NCI-H748 (cell line): Measurements from ENCODE around the gene NOP53.
"Not testable (repeated sequence)": the region's sequence is repeated elsewhere in the genome, so short reads cannot be mapped to it uniquely, and the experiment has no call there.

ENCODE experiments used
- DNase-seq: peaks from one replicate; lab custom pipeline; 2025; ENCODE audit not compliant: unreplicated experiment; lab: John Stamatoyannopoulos, UW

The NOP53 gene

GRCh38 chr19:47716270-47716937, 28.9 kb upstream of the NOP53 start:
- no peak for DNase-seq

GRCh38 chr19:47718415-47719046, 26.8 kb upstream of the NOP53 start:
- DNase-seq = not testable (repeated sequence)

- no peak for DNase-seq
Observed at GRCh38 chr19:47719047-47719859, 26.1 kb upstream of the NOP53 start.

GRCh38 chr19:47720669-47721422, 24.5 kb upstream of the NOP53 start:
- no peak for DNase-seq

GRCh38 chr19:47723581-47723940, 21.8 kb upstream of the NOP53 start:
- no peak for DNase-seq

GRCh38 chr19:47725759-47726401, 19.5 kb upstream of the NOP53 start:
- peak; percentile 27 for DNase-seq

- DNase-seq = no peak
Observed at GRCh38 chr19:47726467-47726866, 18.9 kb upstream of the NOP53 start.

GRCh38 chr19:47728295-47728694, 17.1 kb upstream of the NOP53 start:
- not testable (repeated sequence) for DNase-seq

- DNase-seq = no peak
Observed at GRCh38 chr19:47729468-47729798, 15.9 kb upstream of the NOP53 start.

GRCh38 chr19:47729799-47730520, 15.4 kb upstream of the NOP53 start:
- peak; percentile 67 for DNase-seq

- no peak for DNase-seq
Observed at GRCh38 chr19:47730521-47730889, 14.8 kb upstream of the NOP53 start.

GRCh38 chr19:47730910-47731309, 14.4 kb upstream of the NOP53 start:
- no peak for DNase-seq

GRCh38 chr19:47735131-47735530, 10.2 kb upstream of the NOP53 start:
- DNase-seq = no peak

GRCh38 chr19:47740866-47741519, 4.4 kb upstream of the NOP53 start:
- DNase-seq = no peak

- no peak for DNase-seq
Observed at GRCh38 chr19:47741544-47742140, 3.7 kb upstream of the NOP53 start.

- DNase-seq = no peak
Observed at GRCh38 chr19:47742634-47743033, 2.7 kb upstream of the NOP53 start.

- not testable (repeated sequence) for DNase-seq
Observed at GRCh38 chr19:47746129-47746528, 783 bp downstream of the NOP53 start.

- DNase-seq = no peak
Observed at GRCh38 chr19:47749326-47749725, 4.0 kb downstream of the NOP53 start.

- DNase-seq = no peak
Observed at GRCh38 chr19:47750752-47751151, 5.4 kb downstream of the NOP53 start.
